HG02623 (cell line): Measurements from ENCODE around the gene ANKRD13C.
A peak's percentile ranks its signal among the peaks of the same experiment; 100 is the strongest.
"Not testable (repeated sequence)": the region's sequence is repeated elsewhere in the genome, so short reads cannot be mapped to it uniquely, and the experiment has no call there.

ENCODE experiments used
- ATAC-seq: cut with Tn5 transposase; IDR thresholded peaks from one replicate; pipeline ENCODE4 v1.9.1; 2021; ENCODE audit warnings: moderate library complexity; ENCODE audit not compliant: unreplicated experiment

ANKRD13C gene

GRCh38 chr1:70354332-70355110 lies at the start of gene ANKRD13C:
Gene ANKRD13C, minus strand, starts transcription at chr1:70354722. Its CDS starts 314 bp downstream, at chr1:70354408.
- peak; percentile 89 for ATAC-seq

- no peak for ATAC-seq
These were observed 49.2 kb upstream of the ANKRD13C start for GRCh38 chr1:70403759-70404158.

GRCh38 chr1:70401974-70402373 lies 47.5 kb upstream of the ANKRD13C start:
- ATAC-seq: no peak

- no peak for ATAC-seq
These were observed 45.8 kb upstream of the ANKRD13C start for GRCh38 chr1:70400335-70400734.

GRCh38 chr1:70397013-70397412 lies 42.5 kb upstream of the ANKRD13C start:
- no peak for ATAC-seq

GRCh38 chr1:70396607-70397006 lies 42.1 kb upstream of the ANKRD13C start:
- no peak for ATAC-seq

GRCh38 chr1:70392626-70393025 lies 38.1 kb upstream of the ANKRD13C start:
- no peak for ATAC-seq

GRCh38 chr1:70387507-70387906 lies 33.0 kb upstream of the ANKRD13C start:
- no peak for ATAC-seq

- no peak for ATAC-seq
These were observed 31.6 kb upstream of the ANKRD13C start for GRCh38 chr1:70386121-70386520.

- ATAC-seq: no peak
These were observed 31.0 kb upstream of the ANKRD13C start for GRCh38 chr1:70385477-70385876.

GRCh38 chr1:70384542-70384941 lies 30.0 kb upstream of the ANKRD13C start:
- ATAC-seq: no peak

- ATAC-seq: no peak
These were observed 29.0 kb upstream of the ANKRD13C start for GRCh38 chr1:70383483-70383882.

- ATAC-seq: peak; percentile 62
These were observed 28.2 kb upstream of the ANKRD13C start for GRCh38 chr1:70382682-70383081.

- no peak for ATAC-seq
These were observed 21.7 kb upstream of the ANKRD13C start for GRCh38 chr1:70376196-70376595.

- ATAC-seq: not testable (repeated sequence)
These were observed 19.1 kb upstream of the ANKRD13C start for GRCh38 chr1:70373580-70373979.

GRCh38 chr1:70372426-70372825 lies 17.9 kb upstream of the ANKRD13C start:
- no peak for ATAC-seq

GRCh38 chr1:70371586-70371985 lies 17.1 kb upstream of the ANKRD13C start:
- ATAC-seq: not testable (repeated sequence)

GRCh38 chr1:70367397-70367796 lies 12.9 kb upstream of the ANKRD13C start:
- ATAC-seq: not testable (repeated sequence)

GRCh38 chr1:70366997-70367396 lies 12.5 kb upstream of the ANKRD13C start:
- ATAC-seq: not testable (repeated sequence)

- not testable (repeated sequence) for ATAC-seq
These were observed 12.0 kb upstream of the ANKRD13C start for GRCh38 chr1:70366425-70366952.

GRCh38 chr1:70364439-70364838 lies 9.9 kb upstream of the ANKRD13C start:
- ATAC-seq: no peak

- no peak for ATAC-seq
These were observed 7.3 kb upstream of the ANKRD13C start for GRCh38 chr1:70361727-70362398.
